GM18517 (cell line): ENCODE data around the gene RBMS3.

ENCODE experiments used
- ATAC-seq: cut with Tn5 transposase; IDR thresholded peaks from one replicate; pipeline ENCODE4 v1.9.1; 2021; ENCODE audit warnings: mild to moderate bottlenecking, moderate library complexity; ENCODE audit not compliant: unreplicated experiment

Gene RBMS3

GRCh38 chr3:29701326-29701983, 420.6 kb downstream of the RBMS3 start:
- ATAC-seq: no peak

- ATAC-seq: no peak
These were observed 425.3 kb downstream of the RBMS3 start for GRCh38 chr3:29705906-29706844.

GRCh38 chr3:29708884-29709283, 428.0 kb downstream of the RBMS3 start:
- no peak for ATAC-seq

- ATAC-seq: no peak
These were observed 430.4 kb downstream of the RBMS3 start for GRCh38 chr3:29711255-29711771.

- ATAC-seq: no peak
These were observed 435.3 kb downstream of the RBMS3 start for GRCh38 chr3:29716213-29716612.

- no peak for ATAC-seq
These were observed 437.8 kb downstream of the RBMS3 start for GRCh38 chr3:29718661-29719065.

- ATAC-seq: no peak
These were observed 439.8 kb downstream of the RBMS3 start for GRCh38 chr3:29720665-29721064.

- no peak for ATAC-seq
These were observed 440.9 kb downstream of the RBMS3 start for GRCh38 chr3:29721789-29722188.

- no peak for ATAC-seq
These were observed 450.2 kb downstream of the RBMS3 start for GRCh38 chr3:29731050-29731449.

GRCh38 chr3:29741231-29741630, 460.4 kb downstream of the RBMS3 start:
- ATAC-seq: no peak

GRCh38 chr3:29745232-29745870, 464.5 kb downstream of the RBMS3 start:
- ATAC-seq: no peak

GRCh38 chr3:29746163-29746760, 465.4 kb downstream of the RBMS3 start:
- ATAC-seq: no peak

- no peak for ATAC-seq
These were observed 467.1 kb downstream of the RBMS3 start for GRCh38 chr3:29747991-29748390.

GRCh38 chr3:29751647-29752314, 470.9 kb downstream of the RBMS3 start:
- no peak for ATAC-seq

GRCh38 chr3:29754346-29754745, 473.5 kb downstream of the RBMS3 start:
- ATAC-seq: no peak

- no peak for ATAC-seq
These were observed 474.5 kb downstream of the RBMS3 start for GRCh38 chr3:29755416-29755815.

- no peak for ATAC-seq
These were observed 476.3 kb downstream of the RBMS3 start for GRCh38 chr3:29757054-29757777.

GRCh38 chr3:29758108-29758433, 477.2 kb downstream of the RBMS3 start:
- ATAC-seq: no peak

- ATAC-seq: no peak
These were observed 477.8 kb downstream of the RBMS3 start for GRCh38 chr3:29758434-29759322.
